Activated T-cell treated with anti-CD3 and anti-CD28 coated beads for 4 hours (primary cell): ENCODE data around the gene PLEKHA5.
"Not testable (repeated sequence)": the region's sequence is repeated elsewhere in the genome, so short reads cannot be mapped to it uniquely, and the experiment has no call there.

ENCODE experiments used
- DNase-seq: peaks from one replicate; pipeline ENCODE4 v3.0.0-alpha.2; 2020

The PLEKHA5 gene

GRCh38 chr12:19169222-19169621, 39.7 kb downstream of the PLEKHA5 start:
- no peak for DNase-seq

GRCh38 chr12:19170286-19170685, 40.8 kb downstream of the PLEKHA5 start:
- DNase-seq = not testable (repeated sequence)

DNA sequence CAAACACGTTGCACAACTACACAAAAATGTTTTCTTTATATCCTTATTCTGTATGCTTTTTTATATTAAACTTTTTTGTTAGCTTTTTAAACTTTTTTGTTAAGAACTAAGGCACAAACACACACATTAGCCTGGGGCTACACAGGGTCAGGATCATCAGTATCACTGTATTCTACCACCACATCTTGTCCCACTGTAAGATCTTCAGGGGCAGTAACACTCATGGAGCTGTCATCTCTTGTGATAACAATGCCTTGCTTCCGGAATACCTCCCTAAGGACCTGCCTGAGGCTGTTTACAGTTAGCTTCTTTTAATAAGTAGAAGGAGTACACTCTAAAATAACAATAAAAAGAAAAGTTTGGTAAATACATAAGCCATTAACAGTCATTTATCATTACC, 42.2 kb downstream of the PLEKHA5 start:
- DNase-seq = no peak

DNA sequence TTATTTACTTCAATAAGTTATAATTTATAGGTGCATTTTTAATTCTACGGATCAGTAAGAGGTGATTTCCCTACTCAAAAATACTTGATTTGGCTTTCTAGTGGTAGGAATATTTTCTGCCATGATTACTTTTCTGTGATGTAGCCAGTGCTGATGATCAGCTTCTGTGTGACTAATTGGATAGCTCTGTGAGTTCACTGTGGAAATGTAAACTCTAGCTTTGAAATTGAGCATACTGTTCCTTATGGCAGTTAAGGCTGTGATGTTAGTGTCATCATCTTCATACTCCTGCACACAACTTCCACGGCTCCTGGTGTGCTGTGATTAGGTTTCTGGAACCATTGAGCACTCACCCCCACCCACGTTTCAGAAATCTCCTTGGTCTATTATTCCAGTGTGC, 48.2 kb downstream of the PLEKHA5 start:
- no peak for DNase-seq

GRCh38 chr12:19179986-19180385, 50.5 kb downstream of the PLEKHA5 start:
- no peak for DNase-seq

GRCh38 chr12:19181666-19182426, 52.3 kb downstream of the PLEKHA5 start:
- DNase-seq = no peak

GRCh38 chr12:19183121-19183838, 53.7 kb downstream of the PLEKHA5 start:
- no peak for DNase-seq

GRCh38 chr12:19185262-19185929, 55.9 kb downstream of the PLEKHA5 start:
- no peak for DNase-seq

DNA sequence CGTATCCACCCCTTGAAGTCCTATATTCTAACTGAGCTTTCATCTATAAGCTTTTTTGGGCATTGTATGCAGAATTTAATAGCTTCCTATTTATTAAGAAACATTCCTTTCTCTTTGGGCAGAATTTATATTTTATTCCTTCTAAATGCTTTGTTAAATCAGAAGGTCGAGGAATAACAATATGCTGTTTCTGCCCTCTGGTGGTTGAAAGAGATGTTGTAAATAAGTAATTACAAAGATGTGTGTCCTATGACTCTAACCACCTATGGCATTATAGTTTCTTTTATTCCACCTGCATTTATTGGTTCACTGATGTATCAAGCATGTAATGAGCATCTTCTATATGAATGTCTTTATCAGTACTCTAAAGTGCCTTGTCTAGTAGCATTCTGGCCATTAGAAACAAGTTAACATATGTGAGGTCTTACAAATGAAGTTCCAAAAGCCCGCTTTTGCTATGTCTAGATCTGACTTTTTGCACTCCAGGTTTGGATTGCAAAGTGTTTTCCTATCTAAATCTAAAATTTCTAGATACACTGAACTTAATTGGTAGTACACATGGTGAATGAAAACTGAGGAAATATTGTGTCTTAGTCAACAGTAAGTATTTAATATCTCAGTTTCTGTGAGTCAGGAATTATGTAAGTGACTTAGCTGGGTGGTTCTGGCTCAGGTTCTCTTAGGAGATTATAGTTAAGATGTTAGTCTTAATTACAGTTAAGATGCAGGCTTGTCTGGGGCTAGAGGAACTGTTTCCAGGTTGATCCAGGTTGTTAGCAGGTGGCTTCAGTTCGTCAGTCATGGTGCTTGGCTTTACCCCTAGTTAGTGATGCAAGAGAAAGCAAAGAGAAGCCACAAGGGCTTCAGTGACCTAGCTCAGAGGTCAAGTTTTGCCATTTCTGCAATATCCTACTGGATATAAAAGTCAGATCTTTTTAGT, 57.5 kb downstream of the PLEKHA5 start:
- DNase-seq = no peak

DNA sequence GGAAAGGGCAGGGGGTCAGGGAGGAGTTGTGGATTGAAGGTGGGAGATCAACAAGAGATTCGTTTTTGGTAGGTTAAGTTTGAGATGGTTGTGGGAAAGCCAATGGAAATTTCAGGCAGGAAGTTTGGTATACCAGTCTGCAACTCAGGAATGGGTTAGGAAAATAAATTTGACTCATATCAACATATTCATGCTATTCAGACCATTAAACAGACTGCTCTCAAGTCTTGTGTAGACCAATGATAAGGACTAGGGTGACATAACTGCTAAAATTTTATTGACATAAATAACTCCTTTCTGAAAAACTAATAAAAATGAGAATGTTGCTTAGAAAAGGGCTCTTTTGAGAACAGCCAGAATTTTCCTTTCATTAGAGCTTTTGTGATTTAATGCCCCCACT, 60.0 kb downstream of the PLEKHA5 start:
- DNase-seq = no peak

DNA sequence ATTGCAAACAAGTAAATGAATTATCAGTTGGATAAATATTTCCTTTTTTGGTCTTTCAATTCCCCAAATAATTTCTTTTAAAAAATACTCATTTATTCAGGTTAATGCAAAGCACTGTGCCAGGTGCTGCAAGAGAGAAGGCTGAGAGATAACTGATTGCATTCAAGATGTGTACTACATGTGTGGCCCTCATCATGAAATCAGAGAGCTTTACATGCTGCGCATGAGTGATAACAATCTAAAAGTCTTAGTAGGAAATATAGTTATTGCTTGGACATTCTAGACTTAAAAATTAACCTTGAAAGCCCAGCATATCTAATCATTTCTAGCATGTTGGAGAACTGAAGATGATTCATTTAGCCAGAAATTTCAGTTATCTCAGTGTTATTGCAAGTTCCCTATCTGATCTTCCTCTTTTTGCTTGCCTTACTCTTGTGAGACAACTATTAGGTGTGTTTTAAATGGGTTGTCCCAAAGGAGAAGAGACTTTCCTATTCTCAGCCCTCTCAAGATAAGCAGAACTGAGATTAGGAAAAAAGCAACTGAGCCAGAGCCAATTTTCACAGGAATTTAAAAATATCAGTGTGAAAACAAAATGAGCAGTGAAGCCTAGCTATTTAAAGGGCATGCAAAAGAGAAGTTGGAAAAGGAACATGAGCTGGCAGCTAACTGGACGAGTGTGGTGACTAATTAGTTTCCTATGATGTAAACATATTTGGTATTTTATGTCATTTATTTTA, 60.9 kb downstream of the PLEKHA5 start:
- no peak for DNase-seq

DNA sequence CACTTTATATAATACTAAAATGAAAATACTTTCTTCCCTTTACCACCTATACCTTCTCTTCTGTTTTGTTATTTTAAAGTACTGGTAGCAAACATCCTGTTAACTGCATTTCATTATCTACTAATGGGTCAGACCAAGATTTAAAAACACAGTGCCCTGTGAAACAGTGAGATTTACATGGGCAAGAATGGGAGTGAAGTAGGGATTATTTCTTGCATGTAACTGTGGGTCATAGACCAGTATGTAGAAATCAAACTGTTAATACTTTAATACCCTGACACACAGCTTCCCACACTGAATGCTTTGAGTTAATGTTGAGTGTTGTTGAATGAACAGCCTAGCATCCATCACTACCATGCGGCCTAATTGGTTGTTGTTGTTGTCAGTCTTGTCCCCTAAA, 61.6 kb downstream of the PLEKHA5 start:
- no peak for DNase-seq

- no peak for DNase-seq
These were observed 62.0 kb downstream of the PLEKHA5 start for GRCh38 chr12:19191563-19191962.

- DNase-seq = no peak
These were observed 63.2 kb downstream of the PLEKHA5 start for GRCh38 chr12:19192710-19193109.

GRCh38 chr12:19194963-19195362, 65.4 kb downstream of the PLEKHA5 start:
- DNase-seq = no peak

DNA sequence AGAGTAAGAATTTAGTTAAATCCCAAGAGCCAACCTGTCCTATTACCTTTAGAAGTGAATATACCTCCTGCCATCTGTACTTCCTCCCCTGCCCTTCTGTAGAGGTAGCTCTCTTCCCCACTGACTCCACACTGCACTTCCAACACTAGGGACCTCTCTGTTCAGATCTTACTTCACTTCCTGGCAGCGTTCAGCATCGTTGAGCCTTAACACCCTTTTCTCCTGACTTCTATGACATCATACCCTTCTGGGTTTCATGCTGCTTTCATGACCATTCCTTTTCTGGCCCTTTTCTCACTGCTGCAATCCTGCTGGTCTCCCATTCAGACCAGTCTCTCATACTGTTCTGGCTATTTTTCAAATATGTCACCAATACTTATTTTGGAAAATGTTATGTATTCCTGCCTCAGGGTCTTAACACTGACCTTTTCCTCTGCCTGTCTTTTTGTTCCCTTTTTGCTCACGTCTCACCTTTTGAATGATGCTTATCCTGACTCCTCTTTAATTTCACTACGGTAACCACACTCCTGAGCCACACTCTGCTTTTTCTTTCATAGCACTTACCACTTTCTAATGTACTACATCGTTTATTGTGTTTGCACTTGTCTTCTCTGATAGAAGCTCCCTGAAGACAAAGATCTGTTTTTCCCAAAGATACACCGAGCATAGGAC, 67.6 kb downstream of the PLEKHA5 start:
- DNase-seq = no peak

DNA sequence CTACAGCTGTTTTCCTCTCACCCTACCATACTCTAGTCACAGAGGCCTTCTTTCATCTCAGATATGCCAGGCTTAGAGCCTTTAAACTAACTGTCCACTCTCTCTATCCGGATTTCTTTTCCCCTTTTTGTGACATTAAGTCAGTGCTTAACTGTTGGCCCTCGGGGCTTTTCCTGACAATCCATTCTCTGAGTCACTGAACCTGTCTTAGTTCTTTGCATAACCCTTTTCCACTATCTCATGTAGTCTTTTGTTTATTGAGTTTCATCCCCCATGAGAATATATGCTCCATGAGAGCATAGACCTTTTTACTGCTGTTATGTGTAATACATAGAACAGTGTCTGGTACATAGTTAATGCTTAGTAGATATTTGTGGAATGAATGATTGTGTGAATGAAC, 68.7 kb downstream of the PLEKHA5 start:
- no peak for DNase-seq

DNA sequence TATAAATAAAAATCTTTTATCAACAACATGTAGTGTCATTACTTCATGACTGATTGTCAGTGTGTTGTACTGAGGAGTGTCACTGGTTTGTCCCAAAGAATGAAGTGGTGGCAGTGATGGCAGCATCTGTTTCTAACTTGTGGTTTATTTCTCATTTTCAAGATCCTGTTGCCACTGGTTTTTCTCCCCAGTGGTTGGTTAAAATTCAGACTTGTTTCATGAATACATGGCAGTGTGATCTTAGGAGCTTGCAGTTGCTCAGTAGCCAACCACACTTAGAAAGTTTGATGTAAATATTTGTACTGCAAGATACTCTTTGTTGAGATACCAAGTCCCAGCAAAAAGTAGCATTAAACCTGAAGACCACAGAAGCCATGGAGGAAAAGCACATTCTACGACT, 69.8 kb downstream of the PLEKHA5 start:
- no peak for DNase-seq

- DNase-seq = no peak
These were observed 70.7 kb downstream of the PLEKHA5 start for GRCh38 chr12:19200261-19200660.

DNA sequence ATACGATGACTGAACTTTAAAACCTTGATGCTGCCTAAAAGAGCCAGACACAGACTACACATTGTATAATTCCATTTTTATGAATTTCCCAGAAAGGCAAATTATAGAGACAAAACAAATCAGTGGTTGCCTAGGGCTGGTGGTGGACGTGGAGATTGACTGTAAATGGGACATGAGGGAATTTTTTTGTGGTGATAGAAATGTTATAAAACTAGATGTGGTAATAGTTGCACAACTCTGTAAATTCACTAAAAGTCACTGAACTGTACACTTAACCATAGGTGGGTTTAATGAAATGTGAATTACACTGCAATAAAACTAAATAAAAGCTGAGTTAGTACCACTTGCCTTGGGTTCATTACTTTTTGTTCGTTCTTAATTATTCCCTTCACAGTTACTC, 72.1 kb downstream of the PLEKHA5 start:
- no peak for DNase-seq

DNA sequence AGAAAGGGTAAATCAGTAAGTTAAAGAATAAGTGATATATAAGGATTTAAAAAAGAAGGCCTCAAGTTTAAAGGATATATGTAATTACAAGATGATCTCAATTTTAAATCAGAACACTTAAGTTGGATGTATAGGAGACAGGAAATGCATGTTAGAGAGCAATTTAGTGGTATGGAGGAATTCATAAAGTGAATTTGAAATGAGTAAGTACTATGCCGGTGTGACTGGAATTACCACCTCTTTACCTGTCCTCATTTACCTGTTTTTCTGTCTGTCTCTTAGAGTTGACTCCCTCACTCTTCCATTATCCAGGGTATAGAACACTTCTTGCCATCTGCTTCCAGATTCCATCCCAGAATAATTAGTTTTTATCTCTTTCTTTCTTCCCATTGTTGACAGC, 73.5 kb downstream of the PLEKHA5 start:
- no peak for DNase-seq
